Tibial nerve (tissue), 4 donors: ENCODE measurements around the gene GPR62. TPM values are rescaled to one million over a fixed set of nuclear protein-coding genes. Genes with fewer than 3 reads are reported as not detected.

Experiments used
- DNase-seq, 2 donors: peaks; one replicate each; pipeline ENCODE4 v3.0.0-alpha.2; 2019; ENCODE audit warnings: low spot score in 2 of 2
- H3K27ac ChIP-seq, 4 donors: fragments of 200-600 bp; sonication (generic) in 3 of 4; one replicate each; pipeline ENCODE4 v1.5.1; 2017 to 2019; ENCODE audit warnings: mild to moderate bottlenecking in 1 of 4
- H3K27me3 ChIP-seq, 2 donors: fragments of 200-600 bp; sonication (generic) in 1 of 2; one replicate each; pipeline versions ENCODE4 v1.5.1 to v1.6.0; 2017 to 2019
- H3K36me3 ChIP-seq, 3 donors: fragments of 200-600 bp; sonication (generic); one replicate each; pipeline ENCODE4 v1.5.1; 2018 to 2019
- H3K4me1 ChIP-seq, 4 donors: fragments of 200-600 bp; sonication (generic) in 3 of 4; one replicate each; pipeline ENCODE4 v1.5.1; 2017 to 2019
- H3K4me3 ChIP-seq, 4 donors: fragments of 200-600 bp; sonication (generic) in 3 of 4; one replicate each; pipeline ENCODE4 v1.5.1; 2017 to 2019; ENCODE audit warnings: mild to moderate bottlenecking in 1 of 4, moderate library complexity in 1 of 4
- H3K9me3 ChIP-seq, 4 donors: fragments of 200-600 bp; sonication (generic) in 3 of 4; one replicate each; pipeline ENCODE4 v1.5.1; 2017 to 2019
- CTCF ChIP-seq, 5 experiments: fragments of 200-600 bp in 3 of 5; fragments of 450-650 bp in 2 of 5; sonication (generic) in 3 of 5; IDR thresholded peaks; one replicate each; pipeline ENCODE4 v1.5.1; 2016 to 2019; ENCODE audit warnings: antibody characterized with exemption in 5 of 5, mild to moderate bottlenecking in 3 of 5, moderate library complexity in 2 of 5
- EP300 ChIP-seq, 2 donors: sonication (generic); formaldehyde crosslinking; IDR thresholded peaks; one replicate each; pipeline ENCODE4 v1.6.1; 2017; ENCODE audit warnings: antibody characterized with exemption in 2 of 2, mild to moderate bottlenecking in 1 of 2
- POLR2A ChIP-seq, 2 donors: fragments of 450-650 bp; IDR thresholded peaks; one replicate each; pipeline ENCODE4 v1.6.1; 2017; ENCODE audit warnings: antibody characterized with exemption in 2 of 2, mild to moderate bottlenecking in 2 of 2, moderate library complexity in 2 of 2
- WGBS, 2 donors: methylation state at CpG; one replicate each; pipeline ENCODE4 v1.1.5; 2018; 5-methylcytosine and 5-hydroxymethylcytosine counted together
- total RNA-seq, 4 donors: library from RNA; depleted of rRNA; stranded (reverse); fragments of >200 nt; gene quantifications; one replicate each; pipeline ENCODE4 v1.1.0, GENCODE V29; 2016

Gene GPR62
- total RNA-seq, 4 donors from 2014 or later = 0.87 to 1.0 TPM; not detected in 2

- WGBS, 2 donors = 84 to 96% methylated on average over 5 of the region's 5 CpGs
- Histone ChIP-seq H3K36me3 (peaks cover 0 to 42% (median 5%) of the 10 kb centered on the region in 3 donors), H3K27ac (no peak overlapping the region), H3K4me1 (no peaks in the 10 kb centered on the region), H3K9me3 (no peaks in the 10 kb centered on the region), H3K4me3 (no peak overlapping the region), H3K27me3 (no peaks in the 10 kb centered on the region)
- no peak for TF ChIP-seq POLR2A (IDR thresholded peaks at IDR 0.05)
- no peak for TF ChIP-seq CTCF (IDR thresholded peaks at IDR 0.05)
- no peak for TF ChIP-seq EP300 (IDR thresholded peaks at IDR 0.05)
- no peak for DNase-seq
Measured at GRCh38 chr3:51949121-51949520, 6.1 kb upstream of the GPR62 start.

DNA sequence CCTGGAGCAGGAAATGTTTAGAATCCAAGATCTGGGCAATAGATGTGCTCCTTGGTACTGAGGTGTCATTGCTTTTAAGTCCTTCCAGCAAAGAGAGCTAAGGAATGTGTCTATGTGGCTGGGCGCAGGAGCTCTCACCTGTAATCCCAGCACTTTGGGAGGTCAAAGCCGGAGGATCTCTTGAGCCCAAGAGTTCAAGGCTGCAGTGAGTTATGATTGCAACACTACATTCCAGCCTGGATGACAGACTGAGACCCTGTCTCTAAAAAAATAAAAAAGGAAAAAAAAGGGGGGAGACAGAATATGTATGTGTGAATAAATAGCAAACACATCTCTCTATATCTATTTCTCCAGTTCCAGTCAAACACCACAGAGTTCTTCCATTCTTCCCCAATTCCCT, 4.3 kb upstream of the GPR62 start:
- Histone ChIP-seq H3K4me1 (peaks cover 0 to 8% (median 3%) of the 10 kb centered on the region in 4 donors), H3K27ac (no peak overlapping the region), H3K4me3 (no peak overlapping the region), H3K9me3 (no peaks in the 10 kb centered on the region), H3K27me3 (no peaks in the 10 kb centered on the region), H3K36me3 (peaks cover 0 to 24% (median 3%) of the 10 kb centered on the region in 3 donors)
- 87 to 91% methylated on average over 2 of the region's 2 CpGs for WGBS, 2 donors
- TF ChIP-seq POLR2A (IDR thresholded peaks at IDR 0.05) (no peak), EP300 (IDR thresholded peaks at IDR 0.05) (no peak), CTCF (IDR thresholded peaks at IDR 0.05) (no peak)
- DNase-seq = no peak

DNA sequence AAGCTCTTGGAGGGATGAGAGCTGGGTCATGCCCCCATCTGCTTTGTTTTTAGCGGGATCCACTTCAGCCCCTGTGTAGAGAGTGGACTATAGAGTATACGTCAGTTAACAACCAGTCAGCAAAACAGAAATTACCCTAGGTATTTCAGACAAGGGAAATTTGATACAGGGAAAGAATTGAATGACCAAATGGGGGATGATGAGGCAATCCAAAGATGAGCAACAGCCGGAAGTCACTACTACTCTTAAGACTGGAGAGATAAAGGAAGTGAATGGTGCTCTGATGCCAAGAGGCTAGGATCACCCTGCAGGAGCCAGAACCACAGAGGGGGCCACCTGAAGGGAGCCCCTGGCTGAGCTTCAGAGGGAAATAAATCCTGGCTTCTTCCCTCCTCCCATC, 1.7 kb upstream of the GPR62 start:
- no peak for DNase-seq
- Histone ChIP-seq H3K9me3 (no peaks in the 10 kb centered on the region), H3K36me3 (peaks cover 0 to 24% (median 0%) of the 10 kb centered on the region in 3 donors), H3K27me3 (no peaks in the 10 kb centered on the region), H3K4me1 (peaks cover 0 to 22% (median 10%) of the 10 kb centered on the region in 4 donors), H3K4me3 (no peak overlapping the region), H3K27ac (no peak overlapping the region)
- WGBS, 2 donors = 60 to 71% methylated on average over 3 of the region's 3 CpGs
- TF ChIP-seq CTCF (IDR thresholded peaks at IDR 0.05) (no peak), POLR2A (IDR thresholded peaks at IDR 0.05) (no peak), EP300 (IDR thresholded peaks at IDR 0.05) (no peak)

GRCh38 chr3:51954105-51954504, 1.1 kb upstream of the GPR62 start:
- DNase-seq = no peak
- Histone ChIP-seq H3K4me3 (no peak overlapping the region), H3K36me3 (peaks cover 0 to 24% (median 0%) of the 10 kb centered on the region in 3 donors), H3K4me1 (peaks cover 0 to 22% (median 10%) of the 10 kb centered on the region in 4 donors), H3K27ac (no peak overlapping the region), H3K9me3 (no peaks in the 10 kb centered on the region), H3K27me3 (no peaks in the 10 kb centered on the region)
- 70 to 78% methylated on average over 6 of the region's 6 CpGs for WGBS, 2 donors
- TF ChIP-seq EP300 (IDR thresholded peaks at IDR 0.05) (no peak), CTCF (IDR thresholded peaks at IDR 0.05) (no peak), POLR2A (IDR thresholded peaks at IDR 0.05) (no peak)

DNA sequence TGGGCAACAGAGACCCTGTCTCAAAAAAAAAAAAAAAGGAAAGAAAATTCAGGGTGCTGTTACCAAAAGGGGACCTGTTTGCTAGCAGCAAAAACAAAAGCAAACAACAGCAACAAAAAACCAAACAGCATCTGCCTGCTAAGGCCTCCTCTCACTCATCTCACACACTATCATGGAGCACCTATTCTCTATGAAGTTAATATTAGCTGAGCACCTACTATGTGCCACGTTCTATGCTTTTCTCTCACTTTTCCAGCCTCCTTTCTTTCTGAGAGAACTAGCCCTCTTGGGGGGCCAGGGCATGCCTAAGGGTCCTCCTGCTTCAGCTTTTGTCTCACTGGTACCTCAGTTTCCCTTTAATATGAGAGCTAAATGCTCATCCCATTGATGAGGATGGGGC, 468 bp upstream of the GPR62 start:
- WGBS, 2 donors = 87 to 100% methylated on average over 1 of the region's 1 CpG
- TF ChIP-seq CTCF (IDR thresholded peaks at IDR 0.05) = no peak
- no peak for TF ChIP-seq EP300 (IDR thresholded peaks at IDR 0.05)
- TF ChIP-seq POLR2A (IDR thresholded peaks at IDR 0.05) = no peak
- Histone ChIP-seq H3K36me3 (peaks cover 0 to 27% (median 0%) of the 10 kb centered on the region in 3 donors), H3K27ac (no peak overlapping the region), H3K4me1 (peaks cover 0 to 22% (median 10%) of the 10 kb centered on the region in 4 donors), H3K4me3 (no peak overlapping the region), H3K27me3 (no peaks in the 10 kb centered on the region), H3K9me3 (no peaks in the 10 kb centered on the region)
- DNase-seq = no peak
